Measurements from ENCODE around the gene C10orf71.

C10orf71 gene

DNA sequence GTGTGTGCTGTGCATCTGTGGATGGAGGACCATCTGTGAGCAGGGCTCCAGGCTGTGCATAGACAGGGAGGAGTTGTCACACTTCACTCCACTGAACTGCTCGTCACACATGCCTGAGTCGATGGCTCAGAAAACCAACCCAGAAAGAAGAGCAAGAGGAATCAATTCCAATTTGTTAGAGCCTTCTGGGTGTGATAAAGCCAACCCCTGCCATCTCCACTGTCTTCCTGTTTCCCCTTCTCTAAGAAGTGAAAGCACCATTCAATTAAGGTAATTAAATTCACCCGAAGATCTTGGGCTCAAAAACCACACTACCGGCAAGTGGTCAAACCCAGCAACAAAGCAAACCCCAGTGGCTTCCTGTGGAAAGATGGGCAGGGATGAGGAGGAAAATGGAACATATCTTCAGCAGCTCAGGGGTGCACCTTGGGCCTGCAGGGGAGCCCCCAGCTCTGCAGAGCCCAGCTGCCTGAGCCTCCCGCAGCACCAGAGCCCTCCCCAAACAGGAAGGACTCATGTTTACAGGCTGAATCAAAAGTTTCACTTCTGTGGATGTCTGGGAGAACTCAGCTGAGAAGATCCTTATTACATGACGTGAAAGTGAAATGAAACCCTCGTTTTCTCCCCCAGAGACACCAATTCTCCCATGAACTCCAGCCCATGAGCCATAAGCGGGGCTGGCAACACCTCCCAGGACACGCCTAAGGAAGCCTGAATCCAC is 10.9 kb downstream of the C10orf71 start:
- no peak overlapping the region for H3K27ac ChIP-seq (ENCODE audit: low read length)
- H3K9me3 ChIP-seq (ENCODE audit: control insufficient read depth, low read depth, low read length) = no peaks in the 10 kb centered on the region
- H3K27me3 ChIP-seq (ENCODE audit: control insufficient read depth, insufficient read depth, low read length) = no peaks in the 10 kb centered on the region
- H3K4me1 ChIP-seq (ENCODE audit: control insufficient read depth, low read depth, low read length) = no peaks in the 10 kb centered on the region
- no peak overlapping the region for H3K4me3 ChIP-seq (ENCODE audit: low read length)
- no peak overlapping the region for H3K9ac ChIP-seq (ENCODE audit: low read length)
- H3K36me3 ChIP-seq (ENCODE audit: control insufficient read depth, low read depth, low read length) = no peaks in the 10 kb centered on the region

DNA sequence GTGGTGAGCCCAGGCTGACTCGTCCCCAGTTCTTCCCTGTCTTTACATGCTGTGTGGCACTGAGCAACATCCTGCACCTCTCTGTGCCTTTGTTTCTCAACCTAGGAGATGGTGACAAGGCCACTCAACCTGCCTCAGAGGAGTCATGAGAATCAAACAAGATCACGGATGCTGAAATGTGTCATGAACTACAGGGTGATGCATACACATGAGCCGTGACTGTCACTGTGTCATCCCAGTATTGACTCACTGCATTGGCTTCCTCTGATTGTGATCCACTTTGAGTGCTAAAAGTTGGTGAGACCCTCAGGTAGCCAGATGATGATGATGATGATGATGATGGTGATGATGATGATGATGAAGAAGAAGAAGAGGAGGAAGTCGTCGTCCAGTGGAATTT is 11.5 kb downstream of the C10orf71 start:
- H3K9me3 ChIP-seq (ENCODE audit: control insufficient read depth, low read depth, low read length) = no peaks in the 10 kb centered on the region
- H3K4me1 ChIP-seq (ENCODE audit: control insufficient read depth, low read depth, low read length) = no peaks in the 10 kb centered on the region
- H3K27me3 ChIP-seq (ENCODE audit: control insufficient read depth, insufficient read depth, low read length) = no peaks in the 10 kb centered on the region
- H3K36me3 ChIP-seq (ENCODE audit: control insufficient read depth, low read depth, low read length) = no peaks in the 10 kb centered on the region
- H3K4me3 ChIP-seq (ENCODE audit: low read length) = no peak overlapping the region
- no peak overlapping the region for H3K9ac ChIP-seq (ENCODE audit: low read length)
- H3K27ac ChIP-seq (ENCODE audit: low read length) = no peak overlapping the region

DNA sequence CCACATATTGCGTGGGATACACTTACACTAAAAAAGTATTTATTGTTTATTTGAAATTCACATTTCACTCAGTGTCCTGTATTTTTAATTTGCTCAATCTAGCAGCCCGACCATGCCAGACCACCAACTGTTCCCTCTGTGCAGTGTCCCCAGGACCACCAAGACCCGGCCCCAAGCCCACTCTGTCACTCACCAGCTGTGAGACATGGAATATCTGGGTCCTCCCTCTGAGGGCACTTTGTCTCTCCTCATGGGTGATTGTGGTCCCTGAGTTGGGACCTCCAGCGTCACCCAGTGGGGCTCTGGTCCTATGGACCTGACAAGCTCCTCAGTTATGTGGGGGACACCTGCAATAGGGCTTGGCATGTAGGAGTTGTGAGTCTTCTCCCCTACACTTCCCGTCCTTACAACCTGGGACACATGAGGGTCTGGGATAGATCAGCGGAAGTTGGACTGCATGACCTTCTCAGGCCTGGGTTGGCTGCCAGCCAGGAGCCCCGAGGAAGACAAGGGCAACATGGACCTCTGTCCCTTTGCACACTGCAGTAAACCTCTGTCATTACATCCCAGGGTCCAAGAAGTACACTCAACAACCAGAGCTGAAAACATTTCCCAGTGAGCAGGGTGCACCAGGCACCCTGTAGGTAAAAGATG is 12.1 kb downstream of the C10orf71 start:
- H3K4me1 ChIP-seq (ENCODE audit: control insufficient read depth, low read depth, low read length) = no peaks in the 10 kb centered on the region
- no peaks in the 10 kb centered on the region for H3K36me3 ChIP-seq (ENCODE audit: control insufficient read depth, low read depth, low read length)
- no peak overlapping the region for H3K9ac ChIP-seq (ENCODE audit: low read length)
- H3K4me3 ChIP-seq (ENCODE audit: low read length) = no peak overlapping the region
- H3K27me3 ChIP-seq (ENCODE audit: control insufficient read depth, insufficient read depth, low read length) = no peaks in the 10 kb centered on the region
- H3K9me3 ChIP-seq (ENCODE audit: control insufficient read depth, low read depth, low read length) = no peaks in the 10 kb centered on the region
- H3K27ac ChIP-seq (ENCODE audit: low read length) = no peak overlapping the region

DNA sequence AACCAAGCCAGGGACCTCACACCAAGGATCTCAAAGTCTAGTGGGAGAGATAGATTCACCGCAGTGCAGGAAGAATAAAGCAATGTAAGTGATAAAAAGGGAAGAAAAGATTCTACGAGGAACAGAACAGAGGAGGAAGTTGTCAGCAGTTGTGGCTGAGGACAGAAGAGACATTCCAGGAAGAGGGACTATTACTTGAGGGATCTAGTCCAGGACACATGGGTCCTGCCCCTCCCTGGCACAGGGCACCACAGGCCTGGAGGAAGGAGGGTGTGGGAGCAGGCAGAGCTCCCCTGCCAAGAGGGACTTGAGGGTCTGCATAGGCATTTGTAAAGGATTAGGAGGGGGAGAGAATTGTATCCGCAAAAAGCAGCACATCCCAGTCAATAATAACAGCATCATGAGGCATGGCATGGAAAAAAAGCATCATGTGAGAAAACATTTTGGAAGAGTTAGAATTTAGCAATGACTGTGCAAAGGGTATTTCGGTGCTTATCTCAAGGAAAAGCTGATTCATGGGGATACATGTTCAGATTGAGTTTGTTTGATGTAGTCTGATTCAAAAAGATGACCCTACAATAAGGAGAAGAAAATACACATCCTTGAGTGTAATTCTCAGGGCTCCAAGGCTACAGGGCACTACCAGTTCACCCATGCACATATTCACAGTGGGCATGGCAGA is 12.7 kb downstream of the C10orf71 start:
- no peaks in the 10 kb centered on the region for H3K4me1 ChIP-seq (ENCODE audit: control insufficient read depth, low read depth, low read length)
- no peak overlapping the region for H3K27ac ChIP-seq (ENCODE audit: low read length)
- H3K9me3 ChIP-seq (ENCODE audit: control insufficient read depth, low read depth, low read length) = no peaks in the 10 kb centered on the region
- H3K9ac ChIP-seq (ENCODE audit: low read length) = no peak overlapping the region
- H3K27me3 ChIP-seq (ENCODE audit: control insufficient read depth, insufficient read depth, low read length) = no peaks in the 10 kb centered on the region
- H3K4me3 ChIP-seq (ENCODE audit: low read length) = no peak overlapping the region
- H3K36me3 ChIP-seq (ENCODE audit: control insufficient read depth, low read depth, low read length) = no peaks in the 10 kb centered on the region

DNA sequence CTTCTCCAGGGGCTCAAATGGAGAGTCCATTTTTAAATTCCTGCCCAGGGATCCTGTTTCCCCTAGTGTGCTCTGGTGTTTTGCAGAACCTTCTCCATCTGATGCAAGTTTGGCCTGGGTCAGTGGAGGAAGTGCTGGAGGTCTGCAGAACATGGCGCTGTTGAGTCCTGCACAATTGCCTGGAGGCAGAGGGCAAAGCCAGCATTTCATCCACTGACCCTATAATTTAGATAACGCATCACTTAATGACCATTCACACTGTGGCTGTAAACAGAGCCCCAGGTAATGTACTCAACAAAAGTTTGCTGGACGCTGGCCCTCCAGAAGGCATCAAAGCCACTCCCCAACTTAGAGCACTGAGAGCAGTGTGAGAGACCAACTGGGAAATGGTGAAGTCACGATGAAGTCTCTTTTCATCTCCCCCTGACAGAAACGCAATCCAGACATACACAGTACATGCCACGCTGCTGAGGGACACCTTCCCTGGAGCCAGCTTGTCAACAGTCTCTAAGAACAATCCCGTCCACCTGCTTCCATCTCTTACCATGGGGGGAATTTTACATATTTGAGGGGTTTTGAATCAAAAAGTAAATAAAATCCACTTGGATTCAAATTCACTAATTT is 13.4 kb downstream of the C10orf71 start:
- Histone ChIP-seq H3K4me3 (ENCODE audit: low read length) (no peak overlapping the region), H3K27ac (ENCODE audit: low read length) (no peak overlapping the region), H3K36me3 (ENCODE audit: control insufficient read depth, low read depth, low read length) (no peaks in the 10 kb centered on the region), H3K27me3 (ENCODE audit: control insufficient read depth, insufficient read depth, low read length) (no peaks in the 10 kb centered on the region), H3K4me1 (ENCODE audit: control insufficient read depth, low read depth, low read length) (no peaks in the 10 kb centered on the region), H3K9ac (ENCODE audit: low read length) (no peak overlapping the region), H3K9me3 (ENCODE audit: control insufficient read depth, low read depth, low read length) (no peaks in the 10 kb centered on the region)

DNA sequence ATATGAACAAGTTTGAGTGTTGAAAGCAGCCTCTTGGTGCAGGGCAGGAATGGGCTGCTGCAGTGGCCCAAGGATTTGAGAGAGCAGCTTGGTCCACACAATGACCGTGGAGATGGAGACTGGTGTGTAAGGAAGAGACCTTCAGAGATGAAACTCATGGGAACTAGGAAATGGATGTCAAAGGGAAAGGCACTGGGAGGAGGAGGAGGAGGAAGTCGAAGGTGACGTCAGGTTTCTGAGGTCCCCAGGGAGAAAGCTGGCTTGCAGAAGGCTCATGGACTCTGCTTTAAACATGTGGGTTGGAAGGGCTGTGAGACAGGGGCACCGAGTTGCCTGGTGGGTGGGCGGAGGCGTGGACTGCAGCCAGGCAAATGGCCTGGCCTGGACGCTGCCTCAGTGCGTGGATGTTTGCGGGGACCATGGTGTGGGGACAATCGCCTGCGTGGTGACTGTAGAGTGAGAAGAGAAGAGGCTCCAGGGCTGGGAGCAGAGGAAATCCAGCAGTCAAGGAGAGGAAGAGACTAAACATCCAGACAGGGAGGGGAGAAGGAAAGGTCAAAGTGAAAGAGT is 14.6 kb downstream of the C10orf71 start:
- no peaks in the 10 kb centered on the region for H3K4me1 ChIP-seq (ENCODE audit: control insufficient read depth, low read depth, low read length)
- no peak overlapping the region for H3K4me3 ChIP-seq (ENCODE audit: low read length)
- H3K9ac ChIP-seq (ENCODE audit: low read length) = no peak overlapping the region
- no peaks in the 10 kb centered on the region for H3K36me3 ChIP-seq (ENCODE audit: control insufficient read depth, low read depth, low read length)
- H3K27ac ChIP-seq (ENCODE audit: low read length) = no peak overlapping the region
- no peaks in the 10 kb centered on the region for H3K27me3 ChIP-seq (ENCODE audit: control insufficient read depth, insufficient read depth, low read length)
- H3K9me3 ChIP-seq (ENCODE audit: control insufficient read depth, low read depth, low read length) = no peaks in the 10 kb centered on the region

DNA sequence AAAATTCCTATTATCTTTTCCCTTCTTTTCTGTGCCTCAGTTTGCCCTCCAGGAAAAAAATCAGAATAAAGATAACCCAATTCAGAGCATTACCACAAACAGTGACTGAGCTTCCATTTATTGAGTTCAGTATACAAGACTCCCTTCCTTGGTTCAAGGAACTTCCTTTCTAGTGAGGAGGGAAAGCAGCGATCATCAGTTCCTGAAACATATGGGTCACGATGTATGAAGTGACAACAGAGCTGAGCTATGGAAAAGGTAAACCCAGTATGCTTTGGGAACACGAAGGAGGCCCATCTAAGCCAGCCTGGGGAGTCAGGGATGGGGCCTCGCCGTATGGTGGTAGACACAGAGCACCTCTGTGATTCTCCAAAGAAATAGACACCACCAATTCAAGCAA is 15.8 kb downstream of the C10orf71 start:
- Histone ChIP-seq H3K36me3 (ENCODE audit: control insufficient read depth, low read depth, low read length) (no peaks in the 10 kb centered on the region), H3K27ac (ENCODE audit: low read length) (no peak overlapping the region), H3K4me3 (ENCODE audit: low read length) (no peak overlapping the region), H3K9ac (ENCODE audit: low read length) (no peak overlapping the region), H3K27me3 (ENCODE audit: control insufficient read depth, insufficient read depth, low read length) (no peaks in the 10 kb centered on the region), H3K4me1 (ENCODE audit: control insufficient read depth, low read depth, low read length) (no peaks in the 10 kb centered on the region), H3K9me3 (ENCODE audit: control insufficient read depth, low read depth, low read length) (no peaks in the 10 kb centered on the region)

DNA sequence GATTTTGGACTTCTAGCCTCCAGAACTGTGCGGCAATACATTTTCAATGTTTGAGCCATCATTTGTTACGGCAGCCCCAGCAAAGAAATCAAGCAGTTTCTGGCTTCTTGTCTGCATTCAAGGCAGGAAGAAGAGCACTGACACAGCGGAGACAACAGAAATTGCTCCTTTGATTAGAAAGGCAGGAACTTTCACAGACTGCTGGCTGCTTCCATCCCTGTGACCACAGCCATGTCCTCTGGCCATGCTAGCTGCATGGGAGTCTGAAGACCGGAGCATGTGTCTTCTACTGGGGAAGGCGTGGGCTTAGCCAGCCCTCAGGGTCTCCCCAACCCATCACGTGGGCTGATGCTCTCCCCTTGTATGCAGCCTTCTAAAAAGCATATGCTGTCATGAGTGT is 19.1 kb downstream of the C10orf71 start:
- no peaks in the 10 kb centered on the region for H3K4me1 ChIP-seq (ENCODE audit: control insufficient read depth, low read depth, low read length)
- no peak overlapping the region for H3K27ac ChIP-seq (ENCODE audit: low read length)
- no peaks in the 10 kb centered on the region for H3K27me3 ChIP-seq (ENCODE audit: control insufficient read depth, insufficient read depth, low read length)
- H3K36me3 ChIP-seq (ENCODE audit: control insufficient read depth, low read depth, low read length) = no peaks in the 10 kb centered on the region
- H3K4me3 ChIP-seq (ENCODE audit: low read length) = no peak overlapping the region
- H3K9ac ChIP-seq (ENCODE audit: low read length) = no peak overlapping the region
- no peaks in the 10 kb centered on the region for H3K9me3 ChIP-seq (ENCODE audit: control insufficient read depth, low read depth, low read length)

DNA sequence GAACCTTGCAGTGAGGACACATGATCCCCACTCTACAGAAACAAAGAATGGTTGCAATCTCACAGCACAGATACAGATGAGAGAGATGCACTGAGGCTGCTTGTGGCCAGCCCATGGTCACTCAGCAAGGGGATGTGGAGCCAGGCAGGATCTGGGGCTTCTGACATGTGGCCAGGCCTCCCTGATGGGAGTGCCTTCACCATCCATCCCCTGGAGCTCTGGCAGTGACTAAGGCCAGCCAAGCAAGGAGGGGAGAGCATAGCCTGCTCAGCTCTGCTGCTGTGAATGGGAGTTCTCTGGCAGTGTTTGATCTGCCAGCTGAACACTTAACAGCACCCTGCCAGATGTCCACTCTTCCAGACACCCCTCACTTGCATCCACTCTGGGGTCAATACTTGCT is 19.8 kb downstream of the C10orf71 start:
- no peaks in the 10 kb centered on the region for H3K27me3 ChIP-seq (ENCODE audit: control insufficient read depth, insufficient read depth, low read length)

DNA sequence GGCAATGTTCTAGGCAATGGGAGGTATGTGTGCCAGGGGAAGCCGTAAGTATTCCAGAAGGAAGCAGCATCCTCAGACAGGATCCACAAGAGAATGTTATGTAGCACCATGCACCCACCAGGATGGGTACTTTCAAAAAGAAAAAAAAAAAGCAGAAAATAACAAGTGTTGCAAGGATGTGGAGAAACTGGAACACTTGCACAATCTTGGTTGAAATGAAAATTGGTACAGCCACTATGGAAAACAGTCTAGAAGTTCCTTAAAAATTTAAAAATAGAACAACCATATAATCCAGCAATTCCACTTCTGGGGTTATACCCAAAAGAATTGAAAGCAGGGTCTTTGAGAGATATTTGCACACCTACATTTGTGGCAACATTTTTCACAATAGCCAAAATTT is 20.2 kb downstream of the C10orf71 start:
- no peaks in the 10 kb centered on the region for H3K4me1 ChIP-seq (ENCODE audit: control insufficient read depth, low read depth, low read length)
- no peak overlapping the region for H3K9ac ChIP-seq (ENCODE audit: low read length)
- no peak overlapping the region for H3K27ac ChIP-seq (ENCODE audit: low read length)
- no peaks in the 10 kb centered on the region for H3K27me3 ChIP-seq (ENCODE audit: control insufficient read depth, insufficient read depth, low read length)
- no peaks in the 10 kb centered on the region for H3K36me3 ChIP-seq (ENCODE audit: control insufficient read depth, low read depth, low read length)
- H3K9me3 ChIP-seq (ENCODE audit: control insufficient read depth, low read depth, low read length) = no peaks in the 10 kb centered on the region
- H3K4me3 ChIP-seq (ENCODE audit: low read length) = no peak overlapping the region

More for the DNA sequence above, 19.8 kb downstream of the C10orf71 start:
- no peaks in the 10 kb centered on the region for H3K4me1 ChIP-seq (ENCODE audit: control insufficient read depth, low read depth, low read length)
- no peak overlapping the region for H3K4me3 ChIP-seq (ENCODE audit: low read length)
- H3K27ac ChIP-seq (ENCODE audit: low read length) = no peak overlapping the region
- no peaks in the 10 kb centered on the region for H3K36me3 ChIP-seq (ENCODE audit: control insufficient read depth, low read depth, low read length)
- H3K9ac ChIP-seq (ENCODE audit: low read length) = no peak overlapping the region
- no peaks in the 10 kb centered on the region for H3K9me3 ChIP-seq (ENCODE audit: control insufficient read depth, low read depth, low read length)

DNA sequence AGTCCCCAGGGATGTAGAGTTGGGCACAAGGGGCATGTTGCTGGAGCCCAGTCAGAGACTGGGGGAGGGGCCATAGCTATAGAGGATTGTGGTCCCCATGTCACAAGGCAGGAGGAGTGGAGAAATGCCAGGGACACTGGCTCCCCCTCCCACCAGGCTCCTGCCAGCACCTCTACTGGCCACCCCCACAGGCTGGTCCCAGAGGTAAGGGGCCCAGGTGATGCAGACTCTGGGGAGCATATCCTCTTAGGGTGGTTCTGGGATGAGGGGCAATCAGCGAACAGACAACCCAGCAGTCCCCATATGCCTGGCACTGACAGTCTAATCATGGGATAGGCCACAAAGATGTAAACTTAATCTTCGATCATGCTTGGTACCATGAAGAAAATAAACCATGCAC is 21.2 kb downstream of the C10orf71 start:
- H3K4me3 ChIP-seq (ENCODE audit: low read length) = no peak overlapping the region
- no peaks in the 10 kb centered on the region for H3K9me3 ChIP-seq (ENCODE audit: control insufficient read depth, low read depth, low read length)
- H3K36me3 ChIP-seq (ENCODE audit: control insufficient read depth, low read depth, low read length) = no peaks in the 10 kb centered on the region
- H3K4me1 ChIP-seq (ENCODE audit: control insufficient read depth, low read depth, low read length) = no peaks in the 10 kb centered on the region
- no peak overlapping the region for H3K27ac ChIP-seq (ENCODE audit: low read length)
- no peak overlapping the region for H3K9ac ChIP-seq (ENCODE audit: low read length)
- no peaks in the 10 kb centered on the region for H3K27me3 ChIP-seq (ENCODE audit: control insufficient read depth, insufficient read depth, low read length)

Data from iPS-18a (cell line).